ENCODE data around the gene ALDH1L1.

ALDH1L1 gene

DNA sequence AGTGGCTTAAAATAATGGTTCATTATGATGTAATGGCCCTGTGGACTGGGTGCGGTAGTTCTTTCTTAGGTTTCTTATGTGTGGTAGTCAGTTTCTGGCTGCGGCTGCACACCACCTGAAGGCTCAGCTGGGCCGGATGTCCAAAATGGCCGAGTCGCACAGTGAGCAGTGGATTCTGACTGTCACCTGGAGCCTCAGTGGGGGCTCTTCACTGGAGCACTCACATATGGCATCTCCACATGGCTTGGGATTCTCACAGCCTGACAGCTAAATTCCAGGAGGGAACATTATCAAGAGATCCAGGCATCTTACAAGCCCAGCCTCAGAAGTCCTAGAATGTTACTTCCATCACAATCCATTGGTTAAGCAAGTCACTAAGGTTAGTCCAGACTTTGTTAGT, 26.8 kb upstream of the ALDH1L1 start:
- no peaks in the 10 kb centered on the region for H3K36me3 ChIP-seq
- no peak for TF ChIP-seq CTCF (IDR thresholded peaks at IDR 0.05; ENCODE audit: low read depth, low read length)
- no peaks in the 10 kb centered on the region for H3K9me3 ChIP-seq
- peaks cover 3% of the 10 kb centered on the region; the same call in 1 of the 2 replicates for H3K27me3 ChIP-seq
- peaks cover 4% of the 10 kb centered on the region for H3K4me1 ChIP-seq
- no peak overlapping the region for H3K4me3 ChIP-seq (ENCODE audit: low read depth, low read length)
- no peak for DNase-seq

GRCh38 chr3:126205717-126206655, 25.6 kb upstream of the ALDH1L1 start:
- Histone ChIP-seq H3K4me1 (peaks cover 4% of the 10 kb centered on the region), H3K27me3 (no peaks in the 10 kb centered on the region), H3K9me3 (no peaks in the 10 kb centered on the region), H3K4me3 (ENCODE audit: low read depth, low read length) (no peak overlapping the region), H3K36me3 (no peaks in the 10 kb centered on the region)
- no peak for DNase-seq
- no peak for TF ChIP-seq CTCF (IDR thresholded peaks at IDR 0.05; ENCODE audit: low read depth, low read length)

GRCh38 chr3:126202680-126203079, 22.3 kb upstream of the ALDH1L1 start:
- Histone ChIP-seq H3K9me3 (no peaks in the 10 kb centered on the region; the same call in 1 of the 2 replicates), H3K4me1 (no peaks in the 10 kb centered on the region), H3K27me3 (no peaks in the 10 kb centered on the region), H3K4me3 (ENCODE audit: low read depth, low read length) (no peak overlapping the region), H3K36me3 (no peaks in the 10 kb centered on the region)
- TF ChIP-seq CTCF (IDR thresholded peaks at IDR 0.05; ENCODE audit: low read depth, low read length) = no peak
- no peak for DNase-seq

DNA sequence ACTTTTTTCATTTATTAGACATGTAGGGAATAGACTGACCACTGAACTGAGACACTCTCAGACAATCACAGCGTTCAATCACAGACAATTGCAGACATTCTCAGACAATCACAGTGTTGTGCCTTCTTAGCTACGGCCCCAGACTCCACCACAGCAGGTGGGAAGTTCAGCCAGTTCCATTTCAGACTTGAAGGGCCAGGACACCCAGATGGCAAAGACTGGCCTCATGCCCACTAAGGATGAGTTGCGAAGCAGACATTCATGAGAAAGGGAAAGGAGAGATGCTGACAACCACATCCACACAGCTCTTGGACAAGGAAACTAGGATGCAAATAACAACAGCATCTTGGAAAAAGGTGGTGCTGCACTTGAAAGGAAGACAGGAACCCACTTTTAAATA, 21.9 kb upstream of the ALDH1L1 start:
- no peaks in the 10 kb centered on the region; the same call in 1 of the 2 replicates for H3K9me3 ChIP-seq
- no peaks in the 10 kb centered on the region for H3K4me1 ChIP-seq
- TF ChIP-seq CTCF (IDR thresholded peaks at IDR 0.05; ENCODE audit: low read depth, low read length) = no peak
- DNase-seq = no peak
- H3K4me3 ChIP-seq (ENCODE audit: low read depth, low read length) = no peak overlapping the region
- no peaks in the 10 kb centered on the region for H3K36me3 ChIP-seq
- no peaks in the 10 kb centered on the region for H3K27me3 ChIP-seq

GRCh38 chr3:126201168-126201567, 20.8 kb upstream of the ALDH1L1 start:
- Histone ChIP-seq H3K4me1 (no peaks in the 10 kb centered on the region), H3K27me3 (no peaks in the 10 kb centered on the region), H3K36me3 (no peaks in the 10 kb centered on the region), H3K4me3 (ENCODE audit: low read depth, low read length) (no peak overlapping the region), H3K9me3 (no peaks in the 10 kb centered on the region; the same call in 1 of the 2 replicates)
- no peak for TF ChIP-seq CTCF (IDR thresholded peaks at IDR 0.05; ENCODE audit: low read depth, low read length)
- no peak for DNase-seq

- DNase-seq = no peak
- Histone ChIP-seq H3K9me3 (no peaks in the 10 kb centered on the region; the same call in 1 of the 2 replicates), H3K4me3 (ENCODE audit: low read depth, low read length) (no peak overlapping the region), H3K27me3 (no peaks in the 10 kb centered on the region), H3K4me1 (no peaks in the 10 kb centered on the region), H3K36me3 (no peaks in the 10 kb centered on the region)
- no peak for TF ChIP-seq CTCF (IDR thresholded peaks at IDR 0.05; ENCODE audit: low read depth, low read length)
Measured at GRCh38 chr3:126200534-126200933, 20.1 kb upstream of the ALDH1L1 start.

Measured in BE2C (cell line).